ENCODE measurements around the gene NKD1. TPM values are rescaled to one million over a fixed set of nuclear protein-coding genes. Genes with fewer than 3 reads are reported as not detected.

Gene NKD1
- total RNA-seq, 1 donor from 2014 or later, result 1.5 TPM

DNA sequence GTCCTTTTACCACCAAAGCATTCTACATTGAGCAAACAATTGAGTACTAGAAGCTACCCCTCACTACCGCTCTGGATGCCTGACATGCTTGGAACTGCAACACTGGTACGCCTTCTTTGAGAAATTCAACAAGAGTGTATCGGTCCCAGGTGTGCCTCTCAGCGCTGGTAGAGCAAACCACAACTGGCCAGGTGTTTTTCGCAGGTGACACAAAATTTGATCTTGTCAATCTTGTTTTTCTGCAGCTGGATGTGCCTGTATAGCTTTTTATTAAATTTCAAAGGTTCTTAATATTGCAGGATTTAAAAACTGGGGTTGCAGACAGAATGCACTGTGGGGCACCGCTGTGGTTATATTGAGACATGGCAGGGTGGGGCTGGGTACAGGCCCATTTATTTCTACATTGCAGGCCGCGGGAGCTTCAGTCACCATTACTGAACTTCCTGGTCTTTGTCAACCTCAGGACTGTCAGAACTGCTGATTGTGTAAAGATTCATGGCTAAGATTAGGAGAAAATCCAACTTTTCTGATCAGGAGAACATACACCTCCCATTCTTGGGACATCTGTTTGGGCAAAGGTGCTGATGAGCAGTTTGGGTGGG is 137.4 kb downstream of the NKD1 start:
- intact Hi-C loops (cut with micrococcal nuclease), result no loop called here
- H3K4me1 Mint-ChIP-seq, result peaks cover 57% of the 10 kb centered on the region
- no peak for ATAC-seq (ENCODE audit: low read depth)
- no peaks in the 10 kb centered on the region for H3K27me3 Mint-ChIP-seq
- POLR2A ChIA-PET, result interaction anchor here (0.7 to 4.0 kb wide), 3 partner anchors 9 to 52 kb away, joined by 3 to 34 read pairs (median 7); no protein-coding TSS in a partner anchor
- DNase-seq, result no peak
- no peaks in the 10 kb centered on the region for H3K9me3 Mint-ChIP-seq
- H3K36me3 Mint-ChIP-seq (ENCODE audit: low read depth), result peaks cover 1% of the 10 kb centered on the region
- peak overlapping the region; percentile 87 for H3K27ac Mint-ChIP-seq
- CTCF ChIA-PET, result interaction anchor here (0.9 kb wide), 1 partner anchor 20 kb away, joined by 3 read pairs; no protein-coding TSS in a partner anchor
- no peak overlapping the region for H3K4me3 Mint-ChIP-seq
- TF ChIP-seq, protein P1, sequence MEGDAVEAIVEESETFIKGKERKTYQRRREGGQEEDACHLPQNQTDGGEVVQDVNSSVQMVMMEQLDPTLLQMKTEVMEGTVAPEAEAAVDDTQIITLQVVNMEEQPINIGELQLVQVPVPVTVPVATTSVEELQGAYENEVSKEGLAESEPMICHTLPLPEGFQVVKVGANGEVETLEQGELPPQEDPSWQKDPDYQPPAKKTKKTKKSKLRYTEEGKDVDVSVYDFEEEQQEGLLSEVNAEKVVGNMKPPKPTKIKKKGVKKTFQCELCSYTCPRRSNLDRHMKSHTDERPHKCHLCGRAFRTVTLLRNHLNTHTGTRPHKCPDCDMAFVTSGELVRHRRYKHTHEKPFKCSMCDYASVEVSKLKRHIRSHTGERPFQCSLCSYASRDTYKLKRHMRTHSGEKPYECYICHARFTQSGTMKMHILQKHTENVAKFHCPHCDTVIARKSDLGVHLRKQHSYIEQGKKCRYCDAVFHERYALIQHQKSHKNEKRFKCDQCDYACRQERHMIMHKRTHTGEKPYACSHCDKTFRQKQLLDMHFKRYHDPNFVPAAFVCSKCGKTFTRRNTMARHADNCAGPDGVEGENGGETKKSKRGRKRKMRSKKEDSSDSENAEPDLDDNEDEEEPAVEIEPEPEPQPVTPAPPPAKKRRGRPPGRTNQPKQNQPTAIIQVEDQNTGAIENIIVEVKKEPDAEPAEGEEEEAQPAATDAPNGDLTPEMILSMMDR (IDR thresholded peaks at IDR 0.05), result no peak

DNA sequence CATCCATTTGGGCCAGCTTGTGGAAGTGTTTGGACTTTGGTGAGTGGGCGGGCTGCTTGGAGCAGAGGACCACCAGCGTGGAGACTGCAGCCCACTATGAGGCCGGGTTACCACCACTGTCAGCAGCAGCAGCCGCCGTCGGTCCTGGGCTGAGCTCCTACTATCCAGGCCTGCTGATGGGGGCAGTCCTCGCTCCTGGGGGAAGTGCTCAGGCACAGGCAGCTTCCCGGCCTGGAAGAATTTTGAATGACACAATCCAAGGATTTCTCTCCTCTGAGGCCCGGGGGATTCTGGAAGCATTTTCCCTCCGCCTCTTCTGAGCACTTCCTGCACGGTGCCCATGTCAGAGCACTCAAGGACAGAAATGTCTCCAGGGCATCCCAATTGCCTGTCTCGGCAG is 139.9 kb downstream of the NKD1 start:
- Mint-ChIP-seq H3K27ac (no peak overlapping the region), H3K4me1 (peaks cover 44% of the 10 kb centered on the region), H3K36me3 (ENCODE audit: low read depth) (no peaks in the 10 kb centered on the region), H3K27me3 (peaks cover 3% of the 10 kb centered on the region), H3K9me3 (no peaks in the 10 kb centered on the region), H3K4me3 (no peak overlapping the region)
- TF ChIP-seq, protein P1 (IDR thresholded peaks at IDR 0.05), result no peak
- ATAC-seq (ENCODE audit: low read depth) (no peak), DNase-seq (no peak)
- ChIA-PET POLR2A (no interaction called here), CTCF (no interaction called here)
- intact Hi-C loops (cut with micrococcal nuclease), result no loop called here

DNA sequence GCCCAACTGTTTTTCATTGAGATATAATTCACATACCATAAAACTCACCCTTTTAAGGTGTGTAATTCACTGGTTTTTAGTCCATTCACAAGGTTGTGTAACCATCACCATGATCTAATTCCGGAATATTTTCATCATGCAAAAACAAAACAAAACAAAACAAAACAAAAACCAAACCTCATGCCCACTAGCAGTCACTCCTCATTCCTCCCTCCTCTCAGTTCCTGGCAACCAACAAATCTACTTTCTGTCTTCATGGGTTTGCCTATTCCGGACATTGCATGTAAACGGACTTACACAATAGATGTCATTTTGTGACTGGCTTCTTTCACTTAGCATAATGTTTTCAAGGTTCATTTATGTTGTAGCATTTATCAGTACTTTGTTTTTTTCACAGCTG is 140.7 kb downstream of the NKD1 start:
- H3K27me3 Mint-ChIP-seq, result peaks cover 3% of the 10 kb centered on the region
- H3K27ac Mint-ChIP-seq, result no peak overlapping the region
- H3K4me3 Mint-ChIP-seq, result no peak overlapping the region
- no peak for DNase-seq
- H3K9me3 Mint-ChIP-seq, result no peaks in the 10 kb centered on the region
- POLR2A ChIA-PET, result no interaction called here
- TF ChIP-seq, protein P1 (IDR thresholded peaks at IDR 0.05), result no peak
- CTCF ChIA-PET, result no interaction called here
- peaks cover 39% of the 10 kb centered on the region for H3K4me1 Mint-ChIP-seq
- ATAC-seq (ENCODE audit: low read depth), result no peak
- intact Hi-C loops (cut with micrococcal nuclease), result no loop called here
- no peaks in the 10 kb centered on the region for H3K36me3 Mint-ChIP-seq (ENCODE audit: low read depth)

DNA sequence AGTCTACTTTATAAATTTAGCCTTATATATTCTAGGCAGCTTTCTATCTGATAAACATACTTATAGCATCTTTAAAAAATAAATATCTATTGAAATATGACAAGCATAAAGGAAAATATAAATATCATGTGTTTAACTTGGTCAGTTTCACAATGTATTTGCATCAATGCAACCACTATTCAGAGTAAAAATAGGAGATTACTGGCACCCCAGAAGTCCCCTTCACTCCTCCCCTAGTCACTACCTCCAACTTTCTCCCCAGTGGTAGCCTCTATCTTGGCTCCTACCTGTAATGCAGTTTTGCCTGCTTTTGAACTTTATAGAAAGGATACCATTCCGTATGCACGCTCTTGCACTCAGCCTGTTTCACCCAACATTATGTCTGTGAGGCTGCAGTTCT is 142.0 kb downstream of the NKD1 start:
- DNase-seq (no peak), ATAC-seq (ENCODE audit: low read depth) (no peak)
- TF ChIP-seq, protein P1 (IDR thresholded peaks at IDR 0.05), result no peak
- Mint-ChIP-seq H3K27ac (no peak overlapping the region), H3K4me1 (peaks cover 37% of the 10 kb centered on the region), H3K27me3 (peaks cover 4% of the 10 kb centered on the region), H3K4me3 (no peak overlapping the region), H3K36me3 (ENCODE audit: low read depth) (no peaks in the 10 kb centered on the region), H3K9me3 (no peaks in the 10 kb centered on the region)
- CTCF ChIA-PET, result no interaction called here
- intact Hi-C loops (cut with micrococcal nuclease), result no loop called here
- POLR2A ChIA-PET, result no interaction called here

DNA sequence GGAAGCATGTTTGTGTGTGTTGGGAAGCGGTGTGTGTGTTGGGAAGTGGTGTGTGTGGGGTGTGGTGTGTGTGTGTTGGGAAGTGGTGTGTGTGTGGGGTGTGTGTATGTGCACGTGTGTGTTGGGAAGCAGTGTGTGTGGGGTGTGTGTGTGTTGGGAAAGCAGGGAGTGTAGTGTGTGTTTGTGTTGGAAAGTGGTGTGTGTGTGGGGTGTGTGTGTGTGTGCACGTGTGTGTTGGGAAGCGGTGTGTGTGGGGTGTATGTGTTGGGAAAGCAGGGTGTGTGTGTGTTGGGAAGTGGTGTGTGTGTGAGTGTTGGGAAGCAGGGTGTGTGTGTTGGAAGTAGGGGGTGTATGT is 144.4 kb downstream of the NKD1 start:
- Mint-ChIP-seq H3K27ac (no peak overlapping the region), H3K4me1 (peaks cover 49% of the 10 kb centered on the region), H3K9me3 (no peaks in the 10 kb centered on the region), H3K27me3 (peaks cover 4% of the 10 kb centered on the region), H3K36me3 (ENCODE audit: low read depth) (no peaks in the 10 kb centered on the region), H3K4me3 (peak overlapping the region; percentile 75)
- CTCF ChIA-PET, result no interaction called here
- TF ChIP-seq, protein P1 (IDR thresholded peaks at IDR 0.05), result no peak
- DNase-seq (no peak), ATAC-seq (ENCODE audit: low read depth) (no peak)
- POLR2A ChIA-PET, result no interaction called here
- intact Hi-C loops (cut with micrococcal nuclease), result no loop called here
